Liver (tissue), 9 donors: ENCODE data around the gene TRPM2. TPM values are rescaled to one million over a fixed set of nuclear protein-coding genes. Genes with fewer than 3 reads are reported as not detected.

Source experiments
- DNase-seq: peaks from one replicate; pipeline ENCODE4 v3.0.0-alpha.2; 2017; ENCODE audit warnings: low spot score
- H3K27ac ChIP-seq, 2 donors: one replicate each; pipeline ENCODE4 v1.7.0; 2013; ENCODE audit warnings: inconsistent platforms in 2 of 2, low read length in 2 of 2, control low read depth in 1 of 2, low read depth in 1 of 2, mild to moderate bottlenecking in 1 of 2
- H3K27me3 ChIP-seq, 4 donors: one replicate each; pipeline versions ENCODE4 v1.6.1 to v1.7.0; 2013; ENCODE audit warnings: low read length in 3 of 4, inconsistent platforms in 1 of 4, mild to moderate bottlenecking in 1 of 4, moderate library complexity in 1 of 4; ENCODE audit not compliant: control insufficient read depth in 4 of 4, insufficient read depth in 4 of 4
- H3K36me3 ChIP-seq, 4 donors: one replicate each; pipeline versions ENCODE4 v1.6.1 to v1.7.0; 2013; ENCODE audit warnings: low read length in 3 of 4, mild to moderate bottlenecking in 3 of 4, low read depth in 1 of 4, moderate library complexity in 1 of 4; ENCODE audit not compliant: control insufficient read depth in 4 of 4, insufficient read depth in 3 of 4
- H3K4me1 ChIP-seq, 4 donors: one replicate each; pipeline versions ENCODE4 v1.6.1 to v1.7.0; 2013; ENCODE audit warnings: low read length in 3 of 4, mild to moderate bottlenecking in 3 of 4, moderate library complexity in 1 of 4; ENCODE audit not compliant: control insufficient read depth in 4 of 4, insufficient read depth in 4 of 4
- H3K4me3 ChIP-seq, 3 donors: one replicate each; pipeline versions ENCODE4 v1.6.1 to v1.7.0; 2013; ENCODE audit warnings: low read length in 3 of 3, control low read depth in 1 of 3, low read depth in 1 of 3, mild to moderate bottlenecking in 1 of 3
- H3K9ac ChIP-seq, 2 donors: one replicate each; pipeline ENCODE4 v1.7.0; 2013; ENCODE audit warnings: low read length in 2 of 2, mild to moderate bottlenecking in 2 of 2, moderate library complexity in 2 of 2, control low read depth in 1 of 2, low read depth in 1 of 2
- H3K9me3 ChIP-seq, 4 donors: one replicate each; pipeline versions ENCODE4 v1.6.1 to v1.7.0; 2013; ENCODE audit warnings: low read length in 3 of 4; ENCODE audit not compliant: control insufficient read depth in 4 of 4
- ATF3 ChIP-seq: IDR thresholded peaks from 2 replicates; pipeline ENCODE4 v1.6.1; 2016; ENCODE audit warnings: antibody characterized with exemption
- EGR1 ChIP-seq, 2 donors: IDR thresholded peaks; 2 replicates each; pipeline ENCODE4 v1.6.1; 2016 to 2018; ENCODE audit warnings: antibody characterized with exemption in 2 of 2, low read depth in 2 of 2
- FOXA1 ChIP-seq: IDR thresholded peaks from 2 replicates; pipeline ENCODE4 v1.6.1; 2016; ENCODE audit warnings: antibody characterized with exemption
- FOXA2 ChIP-seq: IDR thresholded peaks from 2 replicates; pipeline ENCODE4 v1.6.1; 2016; ENCODE audit warnings: antibody characterized with exemption
- GABPA ChIP-seq, 2 donors: IDR thresholded peaks in 1 of 2; conservative IDR thresholded peaks in 1 of 2; 2 replicates each; pipeline ENCODE4 v1.6.1; 2016; ENCODE audit warnings: antibody characterized with exemption in 2 of 2, mild to moderate bottlenecking in 1 of 2, moderate library complexity in 1 of 2
- HNF4A ChIP-seq, 2 donors: conservative IDR thresholded peaks; 2 replicates each; pipeline ENCODE4 v1.6.1; 2016; ENCODE audit warnings: antibody characterized with exemption in 2 of 2, mild to moderate bottlenecking in 2 of 2
- HNF4G ChIP-seq: IDR thresholded peaks from 2 replicates; pipeline ENCODE4 v1.6.1; 2016; ENCODE audit warnings: antibody characterized with exemption
- JUND ChIP-seq, 2 donors: IDR thresholded peaks; 2 replicates each; pipeline ENCODE4 v1.6.1; 2016; ENCODE audit warnings: antibody characterized with exemption in 2 of 2
- MAX ChIP-seq: IDR thresholded peaks from 2 replicates; pipeline ENCODE4 v1.6.1; 2016; ENCODE audit warnings: antibody characterized with exemption
- RAD21 ChIP-seq, 2 donors: IDR thresholded peaks; 2 replicates each; pipeline ENCODE4 v1.6.1; 2016; ENCODE audit warnings: antibody characterized with exemption in 2 of 2, mild to moderate bottlenecking in 2 of 2
- TAF1 ChIP-seq: conservative IDR thresholded peaks from 2 replicates; pipeline ENCODE4 v1.6.1; 2016; ENCODE audit warnings: antibody characterized with exemption, mild to moderate bottlenecking
- YY1 ChIP-seq: IDR thresholded peaks from 2 replicates; pipeline ENCODE4 v1.6.1; 2016; ENCODE audit warnings: antibody characterized with exemption, mild to moderate bottlenecking
- ZBTB33 ChIP-seq: IDR thresholded peaks from 2 replicates; pipeline ENCODE4 v1.6.1; 2016; ENCODE audit warnings: antibody characterized with exemption
- WGBS: extraction: QIAGEN DNeasy Blood & Tissue Kit; methylation state at CpG from one replicate; pipeline ENCODE4 v1.1.7; 2013; 5-methylcytosine and 5-hydroxymethylcytosine counted together
- polyA plus RNA-seq, 2 donors: library from polyadenylated mRNA; stranded (reverse) in 1 of 2; unstranded in 1 of 2; fragments of 200-250 nt in 1 of 2; fragments of >200 nt in 1 of 2; fragmentation: Nextera tagmentation in 1 of 2; extraction: Ambion mirVana in 1 of 2; gene quantifications; one replicate each; pipeline versions ENCODE4 v1.2.1 to v1.2.3, GENCODE V29; 2013 to 2015
- total RNA-seq, 2 donors: library from RNA; depleted of rRNA; stranded (reverse); fragments of >200 nt; gene quantifications; one replicate each; pipeline ENCODE4 v1.2.3, GENCODE V29; 2014
- TF ChIP-seq, protein P1 (sequence below): IDR thresholded peaks from 2 replicates; pipeline ENCODE4 v1.6.1; 2016; ENCODE audit warnings: antibody characterized with exemption, mild to moderate bottlenecking
- TF ChIP-seq, protein P2 (sequence below): fragments of 150-350 bp; IDR thresholded peaks from 2 replicates; pipeline ENCODE4 v1.5.1; 2017; ENCODE audit warnings: improper control_type of control experiment, low read depth, low read length; ENCODE audit not compliant: missing input control
- donor health status: healthy.
- donor health status: healthy.
- donor health status: healthy.
- donor health status: healthy.
- donor health status: healthy.

The TRPM2 gene
- total and polyA plus RNA-seq, 4 donors: 0.43 to 1.3 (median 0.63) TPM

DNA sequence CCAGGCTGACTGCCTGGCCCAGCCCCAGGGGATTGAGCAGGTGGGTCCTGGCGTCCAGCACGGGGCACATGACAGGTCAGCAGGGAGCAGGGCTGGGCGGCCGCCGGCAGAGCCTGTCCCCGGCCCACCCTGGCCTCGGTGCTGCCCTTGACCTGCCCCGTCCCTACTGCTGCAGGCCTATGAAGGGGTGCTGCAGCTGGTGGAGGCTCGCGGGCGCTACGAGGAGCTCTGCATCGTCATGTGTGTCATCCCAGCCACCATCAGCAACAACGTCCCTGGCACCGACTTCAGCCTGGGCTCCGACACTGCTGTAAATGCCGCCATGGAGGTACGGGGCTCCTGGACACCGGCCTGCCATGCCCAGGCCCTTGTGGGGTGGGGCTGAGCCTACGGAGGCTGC, 29.8 kb upstream of the TRPM2 start (continued):
- TF ChIP-seq ATF3 (no peak), HNF4A (conservative IDR thresholded peaks at IDR 0.05) (no peak), FOXA2 (no peak), RAD21 (IDR thresholded peaks at IDR 0.05) (no peak), ZBTB33 (no peak), EGR1 (IDR thresholded peaks at IDR 0.05; ENCODE audit: low read depth in 2 of 2) (no peak), JUND (IDR thresholded peaks at IDR 0.05) (no peak), HNF4G (no peak)

DNA sequence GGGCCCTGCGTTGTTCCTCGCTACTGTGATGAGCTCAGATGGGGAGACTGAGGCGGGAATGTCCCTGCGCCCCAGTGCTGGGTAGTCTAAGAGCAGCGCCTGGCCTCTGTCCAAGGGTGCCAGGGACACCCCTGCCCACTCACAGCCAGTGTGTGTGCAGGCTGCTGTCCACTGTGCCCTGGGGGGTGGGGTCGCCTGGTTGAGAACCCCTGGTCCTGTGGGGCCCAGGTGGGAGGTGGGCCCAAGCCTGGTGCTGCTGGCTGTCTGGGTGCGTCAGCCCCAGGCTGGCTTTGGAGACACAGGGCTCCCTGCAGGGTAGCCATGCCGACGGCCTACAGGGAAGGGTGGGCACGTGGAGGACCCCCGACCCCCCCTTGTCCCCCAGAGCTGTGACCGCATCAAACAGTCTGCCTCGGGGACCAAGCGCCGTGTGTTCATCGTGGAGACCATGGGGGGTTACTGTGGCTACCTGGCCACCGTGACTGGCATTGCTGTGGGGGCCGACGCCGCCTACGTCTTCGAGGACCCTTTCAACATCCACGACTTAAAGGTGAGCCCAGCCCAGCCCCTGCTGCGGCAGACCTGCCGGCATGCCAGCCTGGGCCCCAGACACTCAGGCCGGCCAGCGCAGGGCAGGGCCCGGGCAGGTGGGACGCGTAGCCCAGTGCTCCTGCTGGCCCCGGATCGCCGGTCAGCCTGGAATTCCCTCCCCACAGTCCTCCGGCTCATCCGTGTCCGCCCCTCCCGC, 29.1 kb upstream of the TRPM2 start:
- no peak overlapping the region for H3K27ac ChIP-seq
- H3K27me3 ChIP-seq: no peaks in the 10 kb centered on the region
- TF ChIP-seq RAD21 (IDR thresholded peaks at IDR 0.05) (no peak), JUND (IDR thresholded peaks at IDR 0.05) (no peak), ZBTB33 (no peak), TAF1 (no peak), EGR1 (IDR thresholded peaks at IDR 0.05; ENCODE audit: low read depth in 2 of 2) (no peak), FOXA1 (no peak), FOXA2 (no peak), HNF4A (conservative IDR thresholded peaks at IDR 0.05) (no peak), HNF4G (no peak), ATF3 (no peak), GABPA (IDR thresholded peaks at IDR 0.05 in 1 of 2, conservative IDR thresholded peaks at IDR 0.05 in 1 of 2) (no peak), YY1 (no peak), MAX (no peak)
- TF ChIP-seq, protein P1, sequence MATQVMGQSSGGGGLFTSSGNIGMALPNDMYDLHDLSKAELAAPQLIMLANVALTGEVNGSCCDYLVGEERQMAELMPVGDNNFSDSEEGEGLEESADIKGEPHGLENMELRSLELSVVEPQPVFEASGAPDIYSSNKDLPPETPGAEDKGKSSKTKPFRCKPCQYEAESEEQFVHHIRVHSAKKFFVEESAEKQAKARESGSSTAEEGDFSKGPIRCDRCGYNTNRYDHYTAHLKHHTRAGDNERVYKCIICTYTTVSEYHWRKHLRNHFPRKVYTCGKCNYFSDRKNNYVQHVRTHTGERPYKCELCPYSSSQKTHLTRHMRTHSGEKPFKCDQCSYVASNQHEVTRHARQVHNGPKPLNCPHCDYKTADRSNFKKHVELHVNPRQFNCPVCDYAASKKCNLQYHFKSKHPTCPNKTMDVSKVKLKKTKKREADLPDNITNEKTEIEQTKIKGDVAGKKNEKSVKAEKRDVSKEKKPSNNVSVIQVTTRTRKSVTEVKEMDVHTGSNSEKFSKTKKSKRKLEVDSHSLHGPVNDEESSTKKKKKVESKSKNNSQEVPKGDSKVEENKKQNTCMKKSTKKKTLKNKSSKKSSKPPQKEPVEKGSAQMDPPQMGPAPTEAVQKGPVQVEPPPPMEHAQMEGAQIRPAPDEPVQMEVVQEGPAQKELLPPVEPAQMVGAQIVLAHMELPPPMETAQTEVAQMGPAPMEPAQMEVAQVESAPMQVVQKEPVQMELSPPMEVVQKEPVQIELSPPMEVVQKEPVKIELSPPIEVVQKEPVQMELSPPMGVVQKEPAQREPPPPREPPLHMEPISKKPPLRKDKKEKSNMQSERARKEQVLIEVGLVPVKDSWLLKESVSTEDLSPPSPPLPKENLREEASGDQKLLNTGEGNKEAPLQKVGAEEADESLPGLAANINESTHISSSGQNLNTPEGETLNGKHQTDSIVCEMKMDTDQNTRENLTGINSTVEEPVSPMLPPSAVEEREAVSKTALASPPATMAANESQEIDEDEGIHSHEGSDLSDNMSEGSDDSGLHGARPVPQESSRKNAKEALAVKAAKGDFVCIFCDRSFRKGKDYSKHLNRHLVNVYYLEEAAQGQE: no peak
- TF ChIP-seq, protein P2, sequence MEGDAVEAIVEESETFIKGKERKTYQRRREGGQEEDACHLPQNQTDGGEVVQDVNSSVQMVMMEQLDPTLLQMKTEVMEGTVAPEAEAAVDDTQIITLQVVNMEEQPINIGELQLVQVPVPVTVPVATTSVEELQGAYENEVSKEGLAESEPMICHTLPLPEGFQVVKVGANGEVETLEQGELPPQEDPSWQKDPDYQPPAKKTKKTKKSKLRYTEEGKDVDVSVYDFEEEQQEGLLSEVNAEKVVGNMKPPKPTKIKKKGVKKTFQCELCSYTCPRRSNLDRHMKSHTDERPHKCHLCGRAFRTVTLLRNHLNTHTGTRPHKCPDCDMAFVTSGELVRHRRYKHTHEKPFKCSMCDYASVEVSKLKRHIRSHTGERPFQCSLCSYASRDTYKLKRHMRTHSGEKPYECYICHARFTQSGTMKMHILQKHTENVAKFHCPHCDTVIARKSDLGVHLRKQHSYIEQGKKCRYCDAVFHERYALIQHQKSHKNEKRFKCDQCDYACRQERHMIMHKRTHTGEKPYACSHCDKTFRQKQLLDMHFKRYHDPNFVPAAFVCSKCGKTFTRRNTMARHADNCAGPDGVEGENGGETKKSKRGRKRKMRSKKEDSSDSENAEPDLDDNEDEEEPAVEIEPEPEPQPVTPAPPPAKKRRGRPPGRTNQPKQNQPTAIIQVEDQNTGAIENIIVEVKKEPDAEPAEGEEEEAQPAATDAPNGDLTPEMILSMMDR: no peak
- no peaks in the 10 kb centered on the region for H3K4me1 ChIP-seq
- H3K9me3 ChIP-seq: no peaks in the 10 kb centered on the region
- no peak for DNase-seq
- peaks cover 2 to 57% (median 25%) of the 10 kb centered on the region in 4 donors for H3K36me3 ChIP-seq
- H3K4me3 ChIP-seq: no peak overlapping the region
- WGBS: 96% methylated on average over 37 of the region's 37 CpGs
- no peak overlapping the region for H3K9ac ChIP-seq
